Neural cell (in vitro differentiated cells): Measurements from ENCODE around the gene NCOA3.
"Not testable (repeated sequence)": the region's sequence is repeated elsewhere in the genome, so short reads cannot be mapped to it uniquely, and the experiment has no call there.

ENCODE experiments used
- EP300 ChIP-seq: fragments of 450-650 bp; conservative IDR thresholded peaks from 2 replicates; pipeline ENCODE4 v1.6.1; 2014; ENCODE audit warnings: antibody characterized with exemption, mild to moderate bottlenecking, moderate library complexity; ENCODE audit not compliant: poor library complexity, severe bottlenecking
- EZH2 ChIP-seq: fragments of 200-600, 300-800 bp; shearing (Covaris generic), sonication (generic); IDR thresholded peaks from 2 replicates; pipeline ENCODE4 v1.6.1; 2014; ENCODE audit warnings: antibody characterized with exemption, low read length, borderline replicate concordance, mild to moderate bottlenecking; ENCODE audit not compliant: insufficient read depth, poor library complexity, severe bottlenecking
- MXI1 ChIP-seq: fragments of 450-650 bp; conservative IDR thresholded peaks from 2 replicates; pipeline ENCODE4 v1.6.1; 2014; ENCODE audit warnings: antibody characterized with exemption, mild to moderate bottlenecking; ENCODE audit not compliant: poor library complexity, severe bottlenecking
- POLR2AphosphoS5 ChIP-seq: IDR thresholded peaks from 2 replicates; pipeline ENCODE4 v1.6.1; 2012
- RAD21 ChIP-seq: fragments of 450-650 bp; conservative IDR thresholded peaks from 2 replicates; pipeline ENCODE4 v1.6.1; 2014; ENCODE audit warnings: antibody characterized with exemption, mild to moderate bottlenecking, moderate library complexity
- SMC3 ChIP-seq: fragments of 450-650 bp; conservative IDR thresholded peaks from 2 replicates; pipeline ENCODE4 v1.6.1; 2014; ENCODE audit warnings: antibody characterized with exemption, mild to moderate bottlenecking, moderate library complexity; ENCODE audit not compliant: poor library complexity
- TF ChIP-seq, protein P1 (sequence below): fragments of 450-650 bp; IDR thresholded peaks from 2 replicates; pipeline ENCODE4 v1.5.1; 2014; ENCODE audit warnings: antibody characterized with exemption, mild to moderate bottlenecking, moderate library complexity; ENCODE audit not compliant: poor library complexity, severe bottlenecking
- TF ChIP-seq, protein P2 (sequence below): IDR thresholded peaks from 2 replicates; pipeline ENCODE4 v1.6.1; 2012; ENCODE audit warnings: borderline replicate concordance

GRCh38 chr20:47458280-47459050, 43.2 kb upstream of the NCOA3 start:
- TF ChIP-seq, protein P1, sequence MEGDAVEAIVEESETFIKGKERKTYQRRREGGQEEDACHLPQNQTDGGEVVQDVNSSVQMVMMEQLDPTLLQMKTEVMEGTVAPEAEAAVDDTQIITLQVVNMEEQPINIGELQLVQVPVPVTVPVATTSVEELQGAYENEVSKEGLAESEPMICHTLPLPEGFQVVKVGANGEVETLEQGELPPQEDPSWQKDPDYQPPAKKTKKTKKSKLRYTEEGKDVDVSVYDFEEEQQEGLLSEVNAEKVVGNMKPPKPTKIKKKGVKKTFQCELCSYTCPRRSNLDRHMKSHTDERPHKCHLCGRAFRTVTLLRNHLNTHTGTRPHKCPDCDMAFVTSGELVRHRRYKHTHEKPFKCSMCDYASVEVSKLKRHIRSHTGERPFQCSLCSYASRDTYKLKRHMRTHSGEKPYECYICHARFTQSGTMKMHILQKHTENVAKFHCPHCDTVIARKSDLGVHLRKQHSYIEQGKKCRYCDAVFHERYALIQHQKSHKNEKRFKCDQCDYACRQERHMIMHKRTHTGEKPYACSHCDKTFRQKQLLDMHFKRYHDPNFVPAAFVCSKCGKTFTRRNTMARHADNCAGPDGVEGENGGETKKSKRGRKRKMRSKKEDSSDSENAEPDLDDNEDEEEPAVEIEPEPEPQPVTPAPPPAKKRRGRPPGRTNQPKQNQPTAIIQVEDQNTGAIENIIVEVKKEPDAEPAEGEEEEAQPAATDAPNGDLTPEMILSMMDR = not testable (repeated sequence)
- TF ChIP-seq POLR2AphosphoS5, RAD21, EP300, EZH2, MXI1, SMC3: not testable (repeated sequence)
- TF ChIP-seq, protein P2, sequence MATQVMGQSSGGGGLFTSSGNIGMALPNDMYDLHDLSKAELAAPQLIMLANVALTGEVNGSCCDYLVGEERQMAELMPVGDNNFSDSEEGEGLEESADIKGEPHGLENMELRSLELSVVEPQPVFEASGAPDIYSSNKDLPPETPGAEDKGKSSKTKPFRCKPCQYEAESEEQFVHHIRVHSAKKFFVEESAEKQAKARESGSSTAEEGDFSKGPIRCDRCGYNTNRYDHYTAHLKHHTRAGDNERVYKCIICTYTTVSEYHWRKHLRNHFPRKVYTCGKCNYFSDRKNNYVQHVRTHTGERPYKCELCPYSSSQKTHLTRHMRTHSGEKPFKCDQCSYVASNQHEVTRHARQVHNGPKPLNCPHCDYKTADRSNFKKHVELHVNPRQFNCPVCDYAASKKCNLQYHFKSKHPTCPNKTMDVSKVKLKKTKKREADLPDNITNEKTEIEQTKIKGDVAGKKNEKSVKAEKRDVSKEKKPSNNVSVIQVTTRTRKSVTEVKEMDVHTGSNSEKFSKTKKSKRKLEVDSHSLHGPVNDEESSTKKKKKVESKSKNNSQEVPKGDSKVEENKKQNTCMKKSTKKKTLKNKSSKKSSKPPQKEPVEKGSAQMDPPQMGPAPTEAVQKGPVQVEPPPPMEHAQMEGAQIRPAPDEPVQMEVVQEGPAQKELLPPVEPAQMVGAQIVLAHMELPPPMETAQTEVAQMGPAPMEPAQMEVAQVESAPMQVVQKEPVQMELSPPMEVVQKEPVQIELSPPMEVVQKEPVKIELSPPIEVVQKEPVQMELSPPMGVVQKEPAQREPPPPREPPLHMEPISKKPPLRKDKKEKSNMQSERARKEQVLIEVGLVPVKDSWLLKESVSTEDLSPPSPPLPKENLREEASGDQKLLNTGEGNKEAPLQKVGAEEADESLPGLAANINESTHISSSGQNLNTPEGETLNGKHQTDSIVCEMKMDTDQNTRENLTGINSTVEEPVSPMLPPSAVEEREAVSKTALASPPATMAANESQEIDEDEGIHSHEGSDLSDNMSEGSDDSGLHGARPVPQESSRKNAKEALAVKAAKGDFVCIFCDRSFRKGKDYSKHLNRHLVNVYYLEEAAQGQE = not testable (repeated sequence)
